Mucosa of descending colon (tissue), 3 donors: ENCODE measurements around the gene KLK3. TPM values are rescaled to one million over a fixed set of nuclear protein-coding genes. Genes with fewer than 3 reads are reported as not detected.

Experiments used
- ATAC-seq: fragments of 200-7000 bp; cut with Tn5 transposase; one replicate; pipeline ENCODE4 v1.9.1; 2020; ENCODE audit warnings: mild to moderate bottlenecking, moderate library complexity
- DNase-seq, 3 donors: peaks; one replicate each; pipeline ENCODE4 v3.0.0-alpha.2; 2020
- H3K36me3 ChIP-seq: fragments of 200-600 bp; one replicate; pipeline ENCODE4 v1.8.0; 2021; ENCODE audit warnings: low read depth, mild to moderate bottlenecking
- H3K4me1 ChIP-seq: fragments of 200-600 bp; one replicate; pipeline ENCODE4 v1.8.0; 2021; ENCODE audit warnings: low read depth, mild to moderate bottlenecking
- H3K4me3 ChIP-seq: fragments of 200-600 bp; one replicate; pipeline ENCODE4 v1.8.0; 2021; ENCODE audit warnings: mild to moderate bottlenecking
- H3K9me3 ChIP-seq: fragments of 200-600 bp; one replicate; pipeline ENCODE4 v1.8.0; 2021; ENCODE audit warnings: mild to moderate bottlenecking
- intact Hi-C, 2 donors: fragments of 100-400 bp; cut with DNase I in 1 of 2; cut with micrococcal nuclease in 1 of 2; formaldehyde crosslinking; loops; one replicate each; pipeline versions ENCODE4 v1.11.0 to v1.11.1; 2022; cut with DNase I, micrococcal nuclease
- total RNA-seq, 3 donors: library from RNA; stranded (reverse); fragmentation: NEBNext Ultra II Directional in 2 of 3; extraction: Animal tissue kit (Norgen Biotek cat#: 25700) in 2 of 3; gene quantifications; one replicate each; pipeline versions ENCODE4 v1.2.1 to v1.2.4, GENCODE V29; 2021 to 2023
- TF ChIP-seq, protein P1 (sequence below): fragments of 200-600 bp; IDR thresholded peaks from one replicate; pipeline ENCODE4 v1.8.0; 2022; ENCODE audit warnings: antibody characterized with exemption, mild to moderate bottlenecking
- donor health status: DM: no; HTN: no; CAD: no; lungs with moderate emphysema.
- donor health status: DM: no; HTN: no; CAD: no.
- donor health status: DM: no; HTN: yes; CAD: no.

The KLK3 gene
- total RNA-seq, 3 donors from 2014 or later: 3.7 to 9.0 (median 4.8) TPM

DNA sequence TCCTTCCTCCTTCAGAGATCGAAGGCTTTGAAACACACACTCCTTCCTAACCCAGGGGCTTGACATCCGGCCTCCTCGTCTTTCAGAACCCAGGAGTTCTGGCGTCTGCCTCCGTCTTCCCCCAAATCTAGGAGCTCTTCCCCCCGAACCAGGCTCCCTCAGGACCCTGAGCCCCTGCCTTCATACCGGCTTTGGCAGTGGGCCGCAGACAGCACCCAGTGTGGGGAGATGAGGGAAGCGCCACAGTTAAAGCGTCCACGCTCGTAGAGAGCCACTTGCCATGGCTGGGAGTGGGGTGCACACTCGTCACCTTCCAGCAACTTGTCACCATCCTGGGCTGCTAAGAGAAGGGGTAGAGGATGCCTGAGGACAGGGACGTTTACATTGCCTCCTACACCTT, 27.2 kb upstream of the KLK3 start:
- H3K9me3 ChIP-seq: no peaks in the 10 kb centered on the region
- H3K4me1 ChIP-seq: peaks cover 5% of the 10 kb centered on the region
- DNase-seq: no peak
- no peaks in the 10 kb centered on the region for H3K36me3 ChIP-seq
- TF ChIP-seq, protein P1, sequence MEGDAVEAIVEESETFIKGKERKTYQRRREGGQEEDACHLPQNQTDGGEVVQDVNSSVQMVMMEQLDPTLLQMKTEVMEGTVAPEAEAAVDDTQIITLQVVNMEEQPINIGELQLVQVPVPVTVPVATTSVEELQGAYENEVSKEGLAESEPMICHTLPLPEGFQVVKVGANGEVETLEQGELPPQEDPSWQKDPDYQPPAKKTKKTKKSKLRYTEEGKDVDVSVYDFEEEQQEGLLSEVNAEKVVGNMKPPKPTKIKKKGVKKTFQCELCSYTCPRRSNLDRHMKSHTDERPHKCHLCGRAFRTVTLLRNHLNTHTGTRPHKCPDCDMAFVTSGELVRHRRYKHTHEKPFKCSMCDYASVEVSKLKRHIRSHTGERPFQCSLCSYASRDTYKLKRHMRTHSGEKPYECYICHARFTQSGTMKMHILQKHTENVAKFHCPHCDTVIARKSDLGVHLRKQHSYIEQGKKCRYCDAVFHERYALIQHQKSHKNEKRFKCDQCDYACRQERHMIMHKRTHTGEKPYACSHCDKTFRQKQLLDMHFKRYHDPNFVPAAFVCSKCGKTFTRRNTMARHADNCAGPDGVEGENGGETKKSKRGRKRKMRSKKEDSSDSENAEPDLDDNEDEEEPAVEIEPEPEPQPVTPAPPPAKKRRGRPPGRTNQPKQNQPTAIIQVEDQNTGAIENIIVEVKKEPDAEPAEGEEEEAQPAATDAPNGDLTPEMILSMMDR: no peak
- no peak for ATAC-seq
- H3K4me3 ChIP-seq: no peak overlapping the region
- intact Hi-C loops: no loop called here

DNA sequence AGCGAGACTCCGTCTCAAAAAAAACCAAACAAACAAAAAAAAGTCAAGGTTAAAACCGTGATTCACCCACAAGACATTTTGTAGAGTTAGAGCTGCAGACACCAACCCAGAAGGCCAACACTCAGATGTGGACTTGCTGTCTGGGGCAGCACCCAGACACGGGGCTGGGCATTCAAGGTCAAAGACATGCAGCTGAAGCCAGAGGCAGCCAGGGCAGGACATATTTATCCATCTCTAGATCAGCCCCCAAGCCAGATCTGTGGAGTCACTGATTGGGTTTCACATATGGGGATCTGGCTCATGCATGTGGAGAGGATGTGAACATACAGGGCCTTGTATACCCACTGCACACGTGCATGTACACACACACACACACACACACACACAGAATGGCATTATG, 24.9 kb upstream of the KLK3 start:
- TF ChIP-seq, protein P1: no peak
- Histone ChIP-seq H3K36me3 (no peaks in the 10 kb centered on the region), H3K4me3 (no peak overlapping the region), H3K4me1 (no peaks in the 10 kb centered on the region), H3K9me3 (no peaks in the 10 kb centered on the region)
- intact Hi-C loops: no loop called here
- ATAC-seq (peak; percentile 24), DNase-seq (no peak)

DNA sequence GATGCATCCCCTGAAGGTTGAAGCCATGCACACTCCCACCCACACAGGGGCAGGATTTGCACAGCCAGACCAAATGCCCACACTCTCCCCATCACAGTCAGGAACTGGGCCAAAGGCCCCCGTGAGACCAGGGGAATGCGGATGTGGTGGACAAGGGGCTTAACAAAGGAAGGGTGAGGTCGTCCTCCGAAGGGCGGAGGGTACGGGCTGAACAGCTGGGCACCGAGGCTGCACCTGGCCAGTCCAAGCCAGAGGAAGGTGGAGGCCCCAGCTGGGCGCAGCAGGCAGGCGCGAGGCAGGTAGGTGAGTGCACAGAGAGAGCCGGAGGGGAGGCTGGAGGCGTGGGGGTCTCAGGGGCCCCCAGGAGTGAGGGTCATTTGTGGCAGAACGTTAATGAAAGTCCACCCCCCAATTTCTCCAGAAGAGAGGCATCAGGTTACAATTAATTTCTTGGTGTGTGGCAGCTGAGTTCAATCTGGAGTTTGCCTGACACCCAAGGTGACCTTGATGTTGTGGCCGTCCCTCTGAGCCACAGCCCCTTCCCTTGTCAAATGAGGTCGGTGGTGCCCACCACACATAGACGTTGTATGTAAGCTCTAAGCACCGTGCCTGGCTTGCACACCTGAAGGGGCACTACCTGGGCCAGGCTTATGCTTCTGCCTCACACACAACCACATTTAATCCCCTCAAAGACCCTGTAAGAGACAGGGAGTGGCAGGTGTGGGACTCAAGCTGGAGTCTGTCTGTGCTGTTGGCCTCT, 24.3 kb upstream of the KLK3 start:
- DNase-seq (peak in 1 of 3 donors; percentile 39), ATAC-seq (peak; percentile 78)
- TF ChIP-seq, protein P1: no peak
- Histone ChIP-seq H3K9me3 (no peaks in the 10 kb centered on the region), H3K4me1 (peaks cover 5% of the 10 kb centered on the region), H3K36me3 (no peaks in the 10 kb centered on the region), H3K4me3 (no peak overlapping the region)
- intact Hi-C loops: no loop called here

DNA sequence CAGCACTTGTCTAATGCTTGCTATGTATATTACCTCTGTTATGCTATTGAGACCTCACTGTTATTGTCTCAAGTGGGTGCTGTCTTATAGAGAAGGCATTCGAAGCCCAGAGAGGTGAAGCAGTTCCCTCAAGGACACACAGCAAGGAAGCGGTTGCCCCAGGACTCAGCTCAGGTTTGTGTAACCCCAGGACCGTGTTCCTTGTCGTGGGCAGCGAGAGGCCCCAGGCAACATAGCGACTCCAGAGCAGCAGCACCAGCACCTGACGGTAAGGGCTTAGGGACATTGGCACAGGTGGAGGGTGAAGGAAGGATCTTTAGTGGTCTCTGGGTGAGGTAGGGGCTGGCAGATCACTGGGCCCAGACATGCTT, 23.7 kb upstream of the KLK3 start:
- Histone ChIP-seq H3K4me3 (no peak overlapping the region), H3K36me3 (no peaks in the 10 kb centered on the region), H3K4me1 (peaks cover 7% of the 10 kb centered on the region), H3K9me3 (no peaks in the 10 kb centered on the region)
- ATAC-seq (no peak), DNase-seq (no peak)
- TF ChIP-seq, protein P1: no peak
- intact Hi-C loops: no loop called here

DNA sequence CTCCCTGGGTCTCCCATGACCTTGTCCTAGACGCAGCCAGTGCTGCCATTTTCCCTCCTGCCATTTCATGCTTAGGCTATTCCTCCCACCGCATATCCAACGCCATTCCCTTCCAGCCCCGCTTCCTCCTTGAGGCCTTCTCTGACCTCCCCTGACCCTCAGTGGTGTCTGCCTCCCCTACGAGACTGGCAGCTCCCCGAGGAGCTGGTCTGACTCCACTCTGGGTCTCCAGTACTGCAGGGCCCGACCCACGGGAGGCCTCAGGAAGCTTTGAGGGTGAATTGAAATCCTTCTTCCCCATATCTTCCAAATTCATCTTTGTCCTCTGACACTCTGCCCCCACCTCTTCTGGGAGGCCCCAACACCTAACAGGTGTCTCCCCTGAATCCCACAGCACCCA, 22.0 kb upstream of the KLK3 start:
- TF ChIP-seq, protein P1: no peak
- Histone ChIP-seq H3K9me3 (no peaks in the 10 kb centered on the region), H3K36me3 (no peaks in the 10 kb centered on the region), H3K4me1 (peaks cover 7% of the 10 kb centered on the region), H3K4me3 (no peak overlapping the region)
- no peak for ATAC-seq
- no peak for DNase-seq
- intact Hi-C loops: no loop called here
